Mesothelial cell of epicardium (in vitro differentiated cells): ENCODE measurements around the gene CPSF2. TPM values are rescaled to one million over a fixed set of nuclear protein-coding genes. Genes with fewer than 3 reads are reported as not detected.

Source experiments
- DNase-seq, 2 experiments: peaks; one replicate each; pipeline ENCODE4 v3.0.0; 2021; ENCODE audit warnings: low spot score in 2 of 2; ENCODE audit not compliant: unreplicated experiment in 2 of 2
- H3K27ac Mint-ChIP-seq: 2 replicates; pipeline ENCODE4 v1.8.0; 2021; ENCODE audit warnings: mixed read lengths
- H3K27me3 Mint-ChIP-seq: 2 replicates; pipeline ENCODE4 v1.8.0; 2021; ENCODE audit warnings: low read depth, mixed read lengths
- H3K36me3 Mint-ChIP-seq: 2 replicates; pipeline ENCODE4 v1.8.0; 2021; ENCODE audit warnings: mixed read lengths
- H3K4me1 Mint-ChIP-seq: 2 replicates; pipeline ENCODE4 v1.8.0; 2021; ENCODE audit warnings: mixed read lengths
- H3K4me3 Mint-ChIP-seq: 2 replicates; pipeline ENCODE4 v1.8.0; 2021; ENCODE audit warnings: mild to moderate bottlenecking, moderate library complexity, mixed read lengths
- H3K9me3 Mint-ChIP-seq: 2 replicates; pipeline ENCODE4 v1.8.0; 2021; ENCODE audit warnings: mixed read lengths
- total RNA-seq: library from RNA; stranded (reverse); gene quantifications from 3 replicates; pipeline ENCODE4 v1.2.1, GENCODE V29; 2021
- TF ChIP-seq, protein P1 (sequence below): fragments of 200-600 bp; sonication (generic); IDR thresholded peaks from one replicate; pipeline ENCODE4 v1.5.0; 2021; ENCODE audit warnings: antibody characterized with exemption; ENCODE audit not compliant: unreplicated experiment

Gene CPSF2
- total RNA-seq, 1 donor from 2014 or later: 58.1 TPM

DNA sequence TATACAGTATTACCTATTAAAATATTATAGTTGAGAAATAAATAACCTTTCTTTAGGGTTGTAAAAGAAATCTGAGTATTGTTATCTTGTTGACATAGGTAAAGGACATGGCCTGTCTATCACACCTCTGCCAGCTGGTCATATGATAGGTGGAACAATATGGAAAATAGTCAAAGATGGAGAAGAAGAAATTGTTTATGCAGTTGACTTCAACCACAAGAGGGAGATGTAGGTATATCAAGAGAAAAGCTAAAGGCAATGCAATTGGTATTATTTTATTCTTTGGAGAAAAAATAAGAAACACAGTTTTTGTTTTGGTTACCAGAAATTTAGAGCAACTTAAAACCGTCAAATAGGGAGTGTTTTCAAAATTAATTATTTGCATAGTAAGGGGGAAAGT, 13.5 kb downstream of the CPSF2 start:
- TF ChIP-seq, protein P1, sequence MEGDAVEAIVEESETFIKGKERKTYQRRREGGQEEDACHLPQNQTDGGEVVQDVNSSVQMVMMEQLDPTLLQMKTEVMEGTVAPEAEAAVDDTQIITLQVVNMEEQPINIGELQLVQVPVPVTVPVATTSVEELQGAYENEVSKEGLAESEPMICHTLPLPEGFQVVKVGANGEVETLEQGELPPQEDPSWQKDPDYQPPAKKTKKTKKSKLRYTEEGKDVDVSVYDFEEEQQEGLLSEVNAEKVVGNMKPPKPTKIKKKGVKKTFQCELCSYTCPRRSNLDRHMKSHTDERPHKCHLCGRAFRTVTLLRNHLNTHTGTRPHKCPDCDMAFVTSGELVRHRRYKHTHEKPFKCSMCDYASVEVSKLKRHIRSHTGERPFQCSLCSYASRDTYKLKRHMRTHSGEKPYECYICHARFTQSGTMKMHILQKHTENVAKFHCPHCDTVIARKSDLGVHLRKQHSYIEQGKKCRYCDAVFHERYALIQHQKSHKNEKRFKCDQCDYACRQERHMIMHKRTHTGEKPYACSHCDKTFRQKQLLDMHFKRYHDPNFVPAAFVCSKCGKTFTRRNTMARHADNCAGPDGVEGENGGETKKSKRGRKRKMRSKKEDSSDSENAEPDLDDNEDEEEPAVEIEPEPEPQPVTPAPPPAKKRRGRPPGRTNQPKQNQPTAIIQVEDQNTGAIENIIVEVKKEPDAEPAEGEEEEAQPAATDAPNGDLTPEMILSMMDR: peak; percentile 43
- Mint-ChIP-seq H3K27ac (no peak overlapping the region), H3K9me3 (no peaks in the 10 kb centered on the region), H3K27me3 (no peaks in the 10 kb centered on the region), H3K4me3 (no peak overlapping the region), H3K4me1 (no peaks in the 10 kb centered on the region), H3K36me3 (peaks cover 34% of the 10 kb centered on the region)
- DNase-seq: no peak

DNA sequence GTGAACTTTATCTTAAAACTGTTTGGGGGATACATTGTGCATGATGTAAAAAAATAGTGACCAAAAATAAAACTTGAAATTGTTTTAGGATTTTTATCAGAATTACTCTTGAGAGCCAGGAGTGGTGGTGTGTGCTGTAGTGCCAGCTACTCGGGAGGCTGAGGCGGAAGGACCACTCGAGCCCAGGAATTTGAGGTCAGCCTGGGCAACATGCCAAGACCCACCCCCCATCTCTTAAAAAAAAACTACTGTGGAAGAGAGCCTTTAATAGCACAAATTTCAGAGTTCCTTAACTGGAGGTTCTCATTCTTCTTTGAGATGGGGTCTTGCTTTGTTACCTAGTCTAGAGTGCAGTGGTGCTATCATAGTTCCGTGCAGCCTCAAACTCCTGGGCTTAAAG, 21.5 kb downstream of the CPSF2 start:
- no peaks in the 10 kb centered on the region for H3K27me3 Mint-ChIP-seq
- H3K9me3 Mint-ChIP-seq: no peaks in the 10 kb centered on the region
- no peaks in the 10 kb centered on the region for H3K4me1 Mint-ChIP-seq
- TF ChIP-seq, protein P1: no peak
- no peak overlapping the region for H3K27ac Mint-ChIP-seq
- no peak for DNase-seq
- H3K4me3 Mint-ChIP-seq: no peak overlapping the region
- peaks cover 39% of the 10 kb centered on the region for H3K36me3 Mint-ChIP-seq

DNA sequence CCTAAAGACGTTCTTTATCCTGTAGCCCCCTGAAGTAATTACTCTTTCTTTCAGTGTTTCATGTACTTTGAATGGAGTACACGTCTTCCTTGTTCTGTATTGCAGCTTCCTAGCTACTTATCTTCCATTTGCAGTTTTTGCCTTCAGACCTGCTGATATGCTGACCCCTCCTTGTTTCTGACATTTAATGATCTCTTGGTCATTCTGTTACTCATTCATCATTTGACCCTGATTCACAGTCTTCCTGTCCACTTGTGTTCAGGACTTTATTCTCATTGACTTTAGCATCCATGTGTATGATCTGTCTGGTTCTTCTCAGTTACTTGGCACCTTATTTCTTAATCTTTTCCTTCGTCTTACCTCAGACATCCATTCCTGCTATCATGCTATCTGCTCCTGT, 22.2 kb downstream of the CPSF2 start:
- no peaks in the 10 kb centered on the region for H3K4me1 Mint-ChIP-seq
- no peaks in the 10 kb centered on the region for H3K27me3 Mint-ChIP-seq
- H3K9me3 Mint-ChIP-seq: no peaks in the 10 kb centered on the region
- TF ChIP-seq, protein P1: no peak
- no peak overlapping the region for H3K4me3 Mint-ChIP-seq
- no peak for DNase-seq
- H3K36me3 Mint-ChIP-seq: peaks cover 36% of the 10 kb centered on the region
- H3K27ac Mint-ChIP-seq: no peak overlapping the region

DNA sequence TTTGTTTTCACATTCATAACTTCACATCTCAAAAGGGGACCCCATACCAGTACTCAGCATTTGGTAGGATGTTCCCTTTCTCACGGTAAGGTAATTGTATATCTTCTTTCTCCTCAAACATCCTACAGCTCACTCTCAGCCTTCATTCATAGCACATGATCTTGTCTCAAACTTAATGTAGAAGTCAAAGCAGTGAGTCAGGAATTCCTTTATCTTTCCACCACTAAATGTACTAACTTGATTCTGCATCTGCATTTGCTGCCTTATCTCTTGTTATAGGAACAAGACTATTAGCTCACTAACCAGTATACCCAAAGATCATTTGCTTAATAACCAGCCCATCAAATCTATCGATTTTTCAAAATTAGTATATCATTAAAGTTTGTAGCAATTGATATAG, 22.9 kb downstream of the CPSF2 start:
- Mint-ChIP-seq H3K27me3 (no peaks in the 10 kb centered on the region), H3K36me3 (peaks cover 41% of the 10 kb centered on the region), H3K4me3 (no peak overlapping the region), H3K4me1 (no peaks in the 10 kb centered on the region), H3K27ac (no peak overlapping the region), H3K9me3 (no peaks in the 10 kb centered on the region)
- no peak for DNase-seq
- TF ChIP-seq, protein P1: no peak

DNA sequence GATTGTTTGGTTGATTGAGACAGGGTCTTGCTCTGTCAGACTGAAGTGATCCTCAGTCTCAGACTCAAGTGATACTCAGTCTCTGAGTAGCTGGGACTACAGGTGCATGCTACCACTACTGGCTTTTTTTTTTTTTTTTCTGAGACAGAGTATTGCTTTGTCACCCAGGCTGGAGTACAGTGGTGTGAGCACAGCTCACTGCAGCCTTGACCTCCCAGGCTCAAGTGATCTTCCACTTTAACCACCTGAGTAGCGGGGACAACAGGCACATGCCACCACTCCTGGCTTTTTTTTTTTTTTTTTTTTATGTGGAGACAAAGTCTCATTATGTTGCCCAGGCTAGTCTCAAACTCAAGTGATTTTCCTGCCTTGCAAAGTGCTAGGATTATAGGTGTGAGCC, 31.8 kb downstream of the CPSF2 start:
- peaks cover 49% of the 10 kb centered on the region for H3K36me3 Mint-ChIP-seq
- DNase-seq: no peak
- H3K27me3 Mint-ChIP-seq: no peaks in the 10 kb centered on the region
- TF ChIP-seq, protein P1: no peak
- no peak overlapping the region for H3K27ac Mint-ChIP-seq
- H3K4me3 Mint-ChIP-seq: no peak overlapping the region
- H3K4me1 Mint-ChIP-seq: no peaks in the 10 kb centered on the region
- no peaks in the 10 kb centered on the region for H3K9me3 Mint-ChIP-seq
